Measurements from ENCODE around the gene TAS2R14.

DNA sequence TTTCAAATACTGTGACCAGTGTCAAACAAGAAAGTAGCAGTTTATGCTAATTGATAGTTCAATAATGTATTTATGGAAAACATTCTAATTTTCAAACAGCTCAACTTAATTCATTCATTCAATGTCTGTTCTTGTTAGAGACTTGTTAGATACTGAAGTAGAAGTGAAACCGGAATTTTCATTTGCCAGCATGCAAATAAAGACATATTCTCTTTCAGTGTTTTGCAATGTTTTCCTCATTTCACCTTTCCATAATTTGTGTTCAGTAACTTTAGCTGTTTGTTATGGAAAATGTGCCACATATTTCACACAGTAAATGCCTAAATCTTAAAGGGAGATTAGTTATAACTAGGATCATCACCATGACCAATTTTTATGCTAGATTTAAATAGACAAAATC, 26.4 kb upstream of the TAS2R14 start:
- TF ChIP-seq, protein P1, sequence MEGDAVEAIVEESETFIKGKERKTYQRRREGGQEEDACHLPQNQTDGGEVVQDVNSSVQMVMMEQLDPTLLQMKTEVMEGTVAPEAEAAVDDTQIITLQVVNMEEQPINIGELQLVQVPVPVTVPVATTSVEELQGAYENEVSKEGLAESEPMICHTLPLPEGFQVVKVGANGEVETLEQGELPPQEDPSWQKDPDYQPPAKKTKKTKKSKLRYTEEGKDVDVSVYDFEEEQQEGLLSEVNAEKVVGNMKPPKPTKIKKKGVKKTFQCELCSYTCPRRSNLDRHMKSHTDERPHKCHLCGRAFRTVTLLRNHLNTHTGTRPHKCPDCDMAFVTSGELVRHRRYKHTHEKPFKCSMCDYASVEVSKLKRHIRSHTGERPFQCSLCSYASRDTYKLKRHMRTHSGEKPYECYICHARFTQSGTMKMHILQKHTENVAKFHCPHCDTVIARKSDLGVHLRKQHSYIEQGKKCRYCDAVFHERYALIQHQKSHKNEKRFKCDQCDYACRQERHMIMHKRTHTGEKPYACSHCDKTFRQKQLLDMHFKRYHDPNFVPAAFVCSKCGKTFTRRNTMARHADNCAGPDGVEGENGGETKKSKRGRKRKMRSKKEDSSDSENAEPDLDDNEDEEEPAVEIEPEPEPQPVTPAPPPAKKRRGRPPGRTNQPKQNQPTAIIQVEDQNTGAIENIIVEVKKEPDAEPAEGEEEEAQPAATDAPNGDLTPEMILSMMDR (IDR thresholded peaks at IDR 0.05; ENCODE audit: extremely low read depth in 1 of 2, insufficient read depth in 1 of 2, low read depth in 1 of 2, low read length in 2 of 2), result no peak
- TF ChIP-seq, protein P2, sequence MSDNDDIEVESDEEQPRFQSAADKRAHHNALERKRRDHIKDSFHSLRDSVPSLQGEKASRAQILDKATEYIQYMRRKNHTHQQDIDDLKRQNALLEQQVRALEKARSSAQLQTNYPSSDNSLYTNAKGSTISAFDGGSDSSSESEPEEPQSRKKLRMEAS (IDR thresholded peaks at IDR 0.05; ENCODE audit: insufficient read depth, insufficient read length), result no peak
- TF ChIP-seq POLR2AphosphoS5 (IDR thresholded peaks at IDR 0.05; ENCODE audit: insufficient read depth, low read depth, low read length) (no peak), EZH2 (IDR thresholded peaks at IDR 0.05; ENCODE audit: borderline replicate concordance, low read depth, low read length, severe bottlenecking) (no peak), POLR2A (IDR thresholded peaks at IDR 0.05; ENCODE audit: low read depth, low read length) (no peak)
